ENCODE data around the gene EYA3. TPM values are rescaled to one million over a fixed set of nuclear protein-coding genes. Genes with fewer than 3 reads are reported as not detected.

EYA3 gene
- total and polyA plus RNA-seq, 2 of the 8 experiments (the other 6 are each of a cell fraction or from before 2014, with no cell fraction given): 15.0 to 33.9 TPM

- FAIRE-seq (no peak), DNase-seq (ENCODE audit: low read depth in 1 of 2, low spot score in 2 of 2) (peak in 1 of 2 experiments; percentile 19)
- H4K5ac ChIP-seq (ENCODE audit: insufficient read length, low read depth, low read length): no peak overlapping the region
- no peaks in the 10 kb centered on the region for H3K23me2 ChIP-seq (ENCODE audit: low read depth, low read length)
- H3K4me3 ChIP-seq (ENCODE audit: extremely low read depth in 1 of 4, insufficient read depth in 2 of 4, low read depth in 3 of 4, low read length in 4 of 4): no peak overlapping the region
- H3K27me3 ChIP-seq (replicated peaks in 1 of 4; ENCODE audit: control insufficient read depth in 3 of 4, extremely low read depth in 1 of 4, insufficient read depth in 3 of 4, low read length in 3 of 4): no peaks in the 10 kb centered on the region
- H3K9me3 ChIP-seq (ENCODE audit: insufficient read depth in 2 of 2, low read depth in 1 of 2, low read length in 1 of 2): no peaks in the 10 kb centered on the region
- H3K4ac ChIP-seq (replicated peaks; ENCODE audit: insufficient read length, low read depth, low read length): no peak overlapping the region
- H4K20me1 ChIP-seq (replicated peaks in 1 of 2; ENCODE audit: control insufficient read depth in 1 of 2, insufficient read depth in 2 of 2, low read length in 2 of 2): no peaks in the 10 kb centered on the region
- H2AFZ ChIP-seq (ENCODE audit: low read length): peak overlapping the region; percentile 41; the same call in 1 of the 2 replicates
- no peak overlapping the region for H2BK120ac ChIP-seq (replicated peaks; ENCODE audit: low read depth, low read length)
- POLR2A ChIA-PET (ENCODE audit: partially characterized antibody): no interaction called here
- no peak overlapping the region for H3K18ac ChIP-seq (ENCODE audit: extremely low read depth, low read length)
- no peak overlapping the region for H3K27ac ChIP-seq (ENCODE audit: low read depth, low read length)
- no peak overlapping the region for H3K23ac ChIP-seq (ENCODE audit: insufficient read length)
- H2BK12ac ChIP-seq (ENCODE audit: low read depth, low read length): no peak overlapping the region
- no peaks in the 10 kb centered on the region for H3K79me1 ChIP-seq (ENCODE audit: low read depth, low read length)
- H3K14ac ChIP-seq (ENCODE audit: insufficient read length): no peak overlapping the region
- no peaks in the 10 kb centered on the region for H3K4me1 ChIP-seq (replicated peaks in 1 of 4; ENCODE audit: control insufficient read depth in 3 of 4, insufficient read depth in 4 of 4, low read length in 3 of 4)
- H3K79me2 ChIP-seq (ENCODE audit: control insufficient read depth in 1 of 2, insufficient read depth in 2 of 2, low read length in 2 of 2): no peaks in the 10 kb centered on the region
- H3K56ac ChIP-seq (replicated peaks; ENCODE audit: insufficient read length, low read depth, low read length): no peak overlapping the region
- WGBS, 2 experiments (ENCODE audit: extremely low coverage in 1 of 2, insufficient coverage in 1 of 2, insufficient read length in 1 of 2, insufficient replicate concordance in 2 of 2, low coverage in 1 of 2, low lambda C conversion rate in 2 of 2, missing lambda C conversion rate in 1 of 2): 90% methylated on average over 17 of the region's 17 CpGs; no CpG with 5 or more reads in 1 of the 2 experiments
- H2AK5ac ChIP-seq (ENCODE audit: low read depth, low read length): no peak overlapping the region
- H2BK5ac ChIP-seq (ENCODE audit: low read depth, low read length): no peak overlapping the region
- H3K36me3 ChIP-seq (ENCODE audit: control insufficient read depth in 2 of 4, insufficient read depth in 4 of 4, low read length in 3 of 4): no peaks in the 10 kb centered on the region
- no peak overlapping the region for H3K4me2 ChIP-seq (ENCODE audit: insufficient read depth in 1 of 2, low read depth in 2 of 2, low read length in 2 of 2)
- H4K91ac ChIP-seq (replicated peaks; ENCODE audit: insufficient read length, low read length): no peak overlapping the region
- H4K8ac ChIP-seq (ENCODE audit: extremely low read depth, insufficient read depth, low read length): no peak overlapping the region
- CTCF ChIA-PET (ENCODE audit: partially characterized antibody): interaction anchor here (0.7 kb wide), 1 partner anchor 23 kb away, joined by 3 read pairs; no protein-coding TSS in a partner anchor
- H3K9ac ChIP-seq (replicated peaks in 1 of 4; ENCODE audit: extremely low read depth in 1 of 4, low read depth in 3 of 4, low read length in 3 of 4): no peak overlapping the region
- H2BK15ac ChIP-seq (ENCODE audit: low read length): no peak overlapping the region
- no peak overlapping the region for H2BK20ac ChIP-seq (ENCODE audit: low read length)
- no peak for TF ChIP-seq TAF1 (IDR thresholded peaks at IDR 0.05; ENCODE audit: low read depth, low read length)
- no peak for TF ChIP-seq KDM5A (IDR thresholded peaks at IDR 0.05; ENCODE audit: low read length)
- no peak for TF ChIP-seq YY1 (IDR thresholded peaks at IDR 0.05; ENCODE audit: low read depth, low read length)
- no peak for TF ChIP-seq RXRA (IDR thresholded peaks at IDR 0.05; ENCODE audit: insufficient read depth, low read depth, low read length)
- no peak for TF ChIP-seq NRF1 (IDR thresholded peaks at IDR 0.05; ENCODE audit: low read depth, low read length)
- no peak for TF ChIP-seq RFX5 (IDR thresholded peaks at IDR 0.05; ENCODE audit: borderline replicate concordance, low read depth, low read length)
- no peak for TF ChIP-seq CBX5 (IDR thresholded peaks at IDR 0.05; ENCODE audit: low read depth, low read length)
- TF ChIP-seq RBBP5 (IDR thresholded peaks at IDR 0.05; ENCODE audit: borderline replicate concordance, low read depth, low read length): no peak
- no peak for TF ChIP-seq BRCA1 (IDR thresholded peaks at IDR 0.05; ENCODE audit: low read depth, low read length)
- TF ChIP-seq HDAC6 (IDR thresholded peaks at IDR 0.05; ENCODE audit: low read depth, low read length): no peak
- no peak for TF ChIP-seq SP1 (IDR thresholded peaks at IDR 0.05; ENCODE audit: low read depth, low read length)
- TF ChIP-seq POLR2AphosphoS5 (IDR thresholded peaks at IDR 0.05; ENCODE audit: low read depth, low read length): no peak
- TF ChIP-seq GTF2F1 (IDR thresholded peaks at IDR 0.05; ENCODE audit: borderline replicate concordance, low read depth, low read length): no peak
- no peak for TF ChIP-seq MAFK (IDR thresholded peaks at IDR 0.05; ENCODE audit: low read depth, low read length)
Measured at GRCh38 chr1:28096210-28097099, 8.0 kb upstream of the EYA3 start.

Measured in H1 (cell line).